ENCODE measurements around the gene OLFM4. TPM values are rescaled to one million over a fixed set of nuclear protein-coding genes. Genes with fewer than 3 reads are reported as not detected.

The OLFM4 gene, protein sequence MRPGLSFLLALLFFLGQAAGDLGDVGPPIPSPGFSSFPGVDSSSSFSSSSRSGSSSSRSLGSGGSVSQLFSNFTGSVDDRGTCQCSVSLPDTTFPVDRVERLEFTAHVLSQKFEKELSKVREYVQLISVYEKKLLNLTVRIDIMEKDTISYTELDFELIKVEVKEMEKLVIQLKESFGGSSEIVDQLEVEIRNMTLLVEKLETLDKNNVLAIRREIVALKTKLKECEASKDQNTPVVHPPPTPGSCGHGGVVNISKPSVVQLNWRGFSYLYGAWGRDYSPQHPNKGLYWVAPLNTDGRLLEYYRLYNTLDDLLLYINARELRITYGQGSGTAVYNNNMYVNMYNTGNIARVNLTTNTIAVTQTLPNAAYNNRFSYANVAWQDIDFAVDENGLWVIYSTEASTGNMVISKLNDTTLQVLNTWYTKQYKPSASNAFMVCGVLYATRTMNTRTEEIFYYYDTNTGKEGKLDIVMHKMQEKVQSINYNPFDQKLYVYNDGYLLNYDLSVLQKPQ
- not detected in 2 replicates for total RNA-seq

DNA sequence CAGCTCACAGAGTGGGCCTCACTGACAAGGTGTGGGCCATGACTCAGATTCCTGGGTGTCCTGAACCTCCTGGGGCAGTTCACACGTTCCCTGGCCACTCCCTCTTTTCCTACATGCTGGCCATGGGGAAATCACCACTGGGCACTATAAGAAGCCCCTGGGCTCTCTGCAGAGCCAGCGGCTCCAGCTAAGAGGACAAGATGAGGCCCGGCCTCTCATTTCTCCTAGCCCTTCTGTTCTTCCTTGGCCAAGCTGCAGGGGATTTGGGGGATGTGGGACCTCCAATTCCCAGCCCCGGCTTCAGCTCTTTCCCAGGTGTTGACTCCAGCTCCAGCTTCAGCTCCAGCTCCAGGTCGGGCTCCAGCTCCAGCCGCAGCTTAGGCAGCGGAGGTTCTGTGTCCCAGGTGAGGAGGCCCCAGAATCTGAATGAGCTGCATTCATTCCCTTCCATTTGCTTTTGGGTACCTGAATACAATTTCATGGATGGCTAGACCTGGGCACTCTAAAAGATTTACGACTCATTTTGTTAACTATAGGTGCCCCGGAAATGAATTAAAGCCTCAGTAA lies at the start of gene OLFM4:
Gene OLFM4, plus strand, starts transcription at position 177 of the 567 bp plus-strand sequence. Its CDS starts 24 bp downstream, at position 201.

Other genes with a start within 250 kb of the OLFM4 start
- not detected in 2 replicates for gene PCDH8, start 180.2 kb upstream of the OLFM4 start, total RNA-seq

All from bronchus fibroblast of lung (primary cell).